Adrenal gland (tissue), 12 donors: ENCODE data around the gene KIAA1549. TPM values are rescaled to one million over a fixed set of nuclear protein-coding genes. Genes with fewer than 3 reads are reported as not detected.

Experiments
- DNase-seq, 7 donors: peaks; one replicate each; pipeline ENCODE4 v3.0.0-alpha.2; 2019 to 2020
- H3K27ac ChIP-seq, 5 donors: fragments of 200-600 bp; sonication (generic) in 4 of 5; 1 replicate in 3 of 5; 2 replicates in 2 of 5; pipeline versions ENCODE4 v1.5.1 to v1.8.0; 2016 to 2020; ENCODE audit warnings: mild to moderate bottlenecking in 1 of 5
- H3K27me3 ChIP-seq: fragments of 200-600 bp; 2 replicates; pipeline ENCODE4 v1.8.0; 2021
- H3K36me3 ChIP-seq, 2 donors: fragments of 200-600 bp; replicated peaks in 1 of 2; 1 replicate in 1 of 2; 2 replicates in 1 of 2; pipeline versions ENCODE4 v1.5.1 to v1.8.0; 2018 to 2022
- H3K4me1 ChIP-seq, 2 donors: fragments of 200-600 bp; replicated peaks in 1 of 2; 1 replicate in 1 of 2; 2 replicates in 1 of 2; pipeline versions ENCODE4 v1.5.1 to v1.8.0; 2018 to 2021
- H3K4me3 ChIP-seq, 4 donors: fragments of 200-600 bp; sonication (generic) in 3 of 4; one replicate each; pipeline ENCODE4 v1.5.1; 2016 to 2018
- H3K9me3 ChIP-seq, 3 donors: fragments of 200-600 bp; sonication (generic) in 1 of 3; replicated peaks in 1 of 3; 1 replicate in 2 of 3; 2 replicates in 1 of 3; pipeline versions ENCODE4 v1.5.1 to v1.8.0; 2016 to 2021
- CTCF ChIP-seq, 6 experiments: fragments of 450-650 bp in 4 of 6; fragments of 200-600 bp in 2 of 6; sonication (generic) in 1 of 6; IDR thresholded peaks; 1 replicate in 5 of 6; 2 replicates in 1 of 6; pipeline versions ENCODE4 v1.5.1 to v1.8.0; 2016 to 2021; ENCODE audit warnings: antibody characterized with exemption in 6 of 6, mild to moderate bottlenecking in 2 of 6, moderate library complexity in 1 of 6
- POLR2A ChIP-seq, 2 donors: fragments of 450-650 bp; IDR thresholded peaks; one replicate each; pipeline ENCODE4 v1.6.1; 2017; ENCODE audit warnings: antibody characterized with exemption in 2 of 2, mild to moderate bottlenecking in 2 of 2, moderate library complexity in 1 of 2
- WGBS, 4 donors: extraction: QIAGEN DNeasy Blood & Tissue Kit in 2 of 4; methylation state at CpG; one replicate each; pipeline versions ENCODE4 v1.1.5 to v1.1.7; 2013 to 2017; 5-methylcytosine and 5-hydroxymethylcytosine counted together
- intact Hi-C, 2 donors: fragments of 100-400 bp; cut with DNase I; formaldehyde crosslinking; loops; one replicate each; pipeline versions ENCODE4 v1.14.1 to v1.15.0; 2022 to 2023
- polyA plus RNA-seq, 3 donors: library from polyadenylated mRNA; stranded (reverse); fragments of 200-250 nt in 2 of 3; fragments of 350-450 nt in 1 of 3; fragmentation: Illumina TruSeq in 1 of 3; extraction: RNeasy Lipid Tissue Mini Kit (QIAGEN cat#74804) in 1 of 3; gene quantifications; one replicate each; pipeline ENCODE4 v1.2.3, GENCODE V29; 2013 to 2014
- total RNA-seq, 9 donors: library from RNA; depleted of rRNA in 4 of 9; stranded (reverse); fragments of >200 nt in 4 of 9; fragments of 120-200 nt in 1 of 9; fragmentation: NEBNext Ultra II Directional in 1 of 9; extraction: Animal tissue kit (Norgen Biotek cat#: 25700) in 1 of 9; gene quantifications; one replicate each; pipeline versions ENCODE4 v1.1.0 to v1.2.4, GENCODE V29; 2013 to 2023
- donor health status: healthy with polysubstance abuse.
- donor health status: Bipolar disorder and iron deficiency.
- donor health status: DM: yes; HTN: yes; CAD: no.
- donor health status: DM: no; HTN: no; CAD: no.
- donor health status: DM: no; HTN: no; CAD: no.
- donor health status: DM: yes; HTN: yes; CAD: no.

Gene KIAA1549
- total and polyA plus RNA-seq, 12 donors = 1.3 to 7.6 (median 3.7) TPM

- intact Hi-C loops = no loop called here
- H3K4me3 ChIP-seq = no peak overlapping the region
- 61 to 69% (median 67%) methylated on average over 4 of the region's 4 CpGs for WGBS, 4 donors
Observed at GRCh38 chr7:138967159-138967558, 14.0 kb downstream of the KIAA1549 start.

GRCh38 chr7:138964624-138965436 is 16.4 kb downstream of the KIAA1549 start:
- Histone ChIP-seq H3K4me1 (peaks cover 12 to 16% of the 10 kb centered on the region in 2 donors), H3K9me3 (no peaks in the 10 kb centered on the region), H3K36me3 (no peaks in the 10 kb centered on the region), H3K4me3 (no peak overlapping the region), H3K27ac (no peak overlapping the region), H3K27me3 (no peaks in the 10 kb centered on the region)
- TF ChIP-seq POLR2A (IDR thresholded peaks at IDR 0.05) (no peak), CTCF (IDR thresholded peaks at IDR 0.05) (no peak)
- 92 to 93% (median 93%) methylated on average over 15 of the region's 15 CpGs for WGBS, 4 donors
- intact Hi-C loops = no loop called here
- no peak for DNase-seq

More at GRCh38 chr7:138967159-138967558, 14.0 kb downstream of the KIAA1549 start:
- Histone ChIP-seq H3K36me3 (no peaks in the 10 kb centered on the region), H3K4me1 (peaks cover 0 to 6% of the 10 kb centered on the region in 2 donors), H3K27ac (no peak overlapping the region), H3K9me3 (no peaks in the 10 kb centered on the region), H3K27me3 (no peaks in the 10 kb centered on the region)
- DNase-seq = no peak
- no peak for TF ChIP-seq POLR2A (IDR thresholded peaks at IDR 0.05)
- TF ChIP-seq CTCF (IDR thresholded peaks at IDR 0.05) = no peak

GRCh38 chr7:138963675-138964074 is 17.5 kb downstream of the KIAA1549 start:
- TF ChIP-seq POLR2A (IDR thresholded peaks at IDR 0.05) = no peak
- TF ChIP-seq CTCF (IDR thresholded peaks at IDR 0.05) = no peak
- Histone ChIP-seq H3K27ac (no peak overlapping the region), H3K4me3 (no peak overlapping the region), H3K27me3 (no peaks in the 10 kb centered on the region), H3K36me3 (no peaks in the 10 kb centered on the region), H3K9me3 (no peaks in the 10 kb centered on the region), H3K4me1 (peaks cover 12 to 27% of the 10 kb centered on the region in 2 donors)
- 73 to 81% (median 74%) methylated on average over 5 of the region's 5 CpGs for WGBS, 4 donors
- no peak for DNase-seq
- intact Hi-C loops = no loop called here

- intact Hi-C loops = no loop called here
- peaks cover 12 to 33% of the 10 kb centered on the region in 2 donors for H3K4me1 ChIP-seq
- H3K27ac ChIP-seq = no peak overlapping the region
- H3K4me3 ChIP-seq = no peak overlapping the region
- no peaks in the 10 kb centered on the region for H3K36me3 ChIP-seq
- H3K9me3 ChIP-seq = no peaks in the 10 kb centered on the region
- TF ChIP-seq CTCF (IDR thresholded peaks at IDR 0.05) (no peak), POLR2A (IDR thresholded peaks at IDR 0.05) (no peak)
- WGBS, 4 donors = 82 to 86% (median 85%) methylated on average over 9 to 10 of the region's 10 CpGs
- H3K27me3 ChIP-seq = no peaks in the 10 kb centered on the region
- peak in 2 of 7 donors; percentile 11 to 23 for DNase-seq
Observed at GRCh38 chr7:138962561-138963270, 18.5 kb downstream of the KIAA1549 start.
